GM13977 (cell line): ENCODE data around the gene EXOC3L4.
A peak's percentile ranks its signal among the peaks of the same experiment; 100 is the strongest.

ENCODE experiments used
- DNase-seq: peaks from one replicate; pipeline ENCODE4 v3.0.0; 2012; ENCODE audit warnings: low spot score
- in situ Hi-C: fragments of 300-500 bp; cut with MboI; formaldehyde crosslinking; loops from one replicate; pipeline ENCODE4 v1.12.0; 2022; ENCODE audit warnings: low sequenced_read_pairs, low pct_unique_long_range_greater_than_20kb, mixed read lengths, inconsistent platforms; ENCODE audit not compliant: unreplicated experiment
- TF ChIP-seq, protein P1 (sequence below): IDR thresholded peaks from 2 replicates; pipeline ENCODE4 v1.5.1; 2012; ENCODE audit warnings: mild to moderate bottlenecking, control low read depth; ENCODE audit not compliant: insufficient read depth; ENCODE audit errors: extremely low read depth, missing control alignments

EXOC3L4 gene

DNA sequence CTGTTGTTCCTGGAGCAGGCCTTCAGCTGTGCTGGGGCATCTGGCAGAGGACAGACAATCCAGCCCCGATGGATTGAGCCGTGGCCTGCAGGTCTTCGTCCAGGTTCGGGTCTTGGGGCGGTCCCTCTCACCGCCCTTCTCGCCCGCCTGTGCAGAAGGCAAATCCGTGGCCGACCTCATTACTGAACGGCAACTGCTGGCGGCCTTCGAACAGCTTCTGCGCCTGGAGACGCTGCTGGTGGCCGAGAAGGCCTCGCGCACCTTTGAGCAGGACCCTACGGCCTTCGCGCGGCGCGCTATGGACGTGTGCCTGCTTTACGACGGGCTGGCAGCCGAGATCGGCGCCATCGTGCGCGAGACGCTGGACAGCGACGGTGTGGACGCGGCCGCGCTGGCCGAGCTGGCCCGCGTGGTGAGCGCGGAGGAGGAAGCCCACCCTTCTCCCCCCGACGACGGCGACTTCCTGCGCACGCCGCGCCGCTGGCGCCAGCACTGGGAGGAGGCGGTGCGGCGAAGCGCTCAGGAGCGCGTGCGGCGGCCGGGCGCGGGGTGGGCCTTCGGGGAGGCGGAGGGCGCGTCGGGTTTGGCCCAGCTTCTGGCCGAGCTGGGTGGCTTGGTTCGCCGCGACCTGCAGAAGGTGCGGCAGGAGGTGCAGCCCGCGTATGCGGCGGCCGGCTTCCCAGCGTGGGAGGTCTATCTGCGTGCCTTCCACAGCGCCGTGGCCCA lies 7.6 kb downstream of the EXOC3L4 start:
- TF ChIP-seq, protein P1, sequence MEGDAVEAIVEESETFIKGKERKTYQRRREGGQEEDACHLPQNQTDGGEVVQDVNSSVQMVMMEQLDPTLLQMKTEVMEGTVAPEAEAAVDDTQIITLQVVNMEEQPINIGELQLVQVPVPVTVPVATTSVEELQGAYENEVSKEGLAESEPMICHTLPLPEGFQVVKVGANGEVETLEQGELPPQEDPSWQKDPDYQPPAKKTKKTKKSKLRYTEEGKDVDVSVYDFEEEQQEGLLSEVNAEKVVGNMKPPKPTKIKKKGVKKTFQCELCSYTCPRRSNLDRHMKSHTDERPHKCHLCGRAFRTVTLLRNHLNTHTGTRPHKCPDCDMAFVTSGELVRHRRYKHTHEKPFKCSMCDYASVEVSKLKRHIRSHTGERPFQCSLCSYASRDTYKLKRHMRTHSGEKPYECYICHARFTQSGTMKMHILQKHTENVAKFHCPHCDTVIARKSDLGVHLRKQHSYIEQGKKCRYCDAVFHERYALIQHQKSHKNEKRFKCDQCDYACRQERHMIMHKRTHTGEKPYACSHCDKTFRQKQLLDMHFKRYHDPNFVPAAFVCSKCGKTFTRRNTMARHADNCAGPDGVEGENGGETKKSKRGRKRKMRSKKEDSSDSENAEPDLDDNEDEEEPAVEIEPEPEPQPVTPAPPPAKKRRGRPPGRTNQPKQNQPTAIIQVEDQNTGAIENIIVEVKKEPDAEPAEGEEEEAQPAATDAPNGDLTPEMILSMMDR: no peak
- no peak for DNase-seq
- in situ Hi-C loops: no loop called here

DNA sequence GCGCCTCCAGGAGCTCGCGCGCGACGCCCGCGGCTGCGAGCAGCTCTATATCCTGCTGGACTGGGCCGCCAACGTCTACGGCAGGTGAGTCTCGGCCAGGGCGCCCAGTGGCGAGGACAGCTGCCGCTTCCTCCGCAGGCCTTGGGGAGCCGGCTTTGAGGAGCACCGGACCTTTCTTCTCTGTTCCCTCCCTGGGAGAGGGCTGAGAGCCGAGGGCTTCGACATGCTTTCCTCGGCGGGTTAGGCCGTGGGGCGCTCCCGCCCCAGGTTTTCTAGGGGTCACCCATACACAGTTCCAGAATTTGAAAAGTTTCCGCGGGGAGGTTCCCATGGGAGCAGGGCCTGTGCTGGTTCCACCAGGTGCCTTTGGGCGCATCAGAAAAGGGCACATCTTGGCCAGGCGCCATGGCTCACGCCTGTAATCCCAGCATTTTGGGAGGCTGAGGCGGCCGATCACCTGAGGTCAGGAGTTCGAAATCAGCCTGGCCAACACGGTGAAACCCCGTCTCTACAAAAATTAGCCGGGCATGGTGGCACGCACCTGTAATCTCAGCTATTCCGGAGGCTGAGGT lies 8.2 kb downstream of the EXOC3L4 start:
- DNase-seq: no peak
- in situ Hi-C loops: no loop called here
- TF ChIP-seq, protein P1: no peak

DNA sequence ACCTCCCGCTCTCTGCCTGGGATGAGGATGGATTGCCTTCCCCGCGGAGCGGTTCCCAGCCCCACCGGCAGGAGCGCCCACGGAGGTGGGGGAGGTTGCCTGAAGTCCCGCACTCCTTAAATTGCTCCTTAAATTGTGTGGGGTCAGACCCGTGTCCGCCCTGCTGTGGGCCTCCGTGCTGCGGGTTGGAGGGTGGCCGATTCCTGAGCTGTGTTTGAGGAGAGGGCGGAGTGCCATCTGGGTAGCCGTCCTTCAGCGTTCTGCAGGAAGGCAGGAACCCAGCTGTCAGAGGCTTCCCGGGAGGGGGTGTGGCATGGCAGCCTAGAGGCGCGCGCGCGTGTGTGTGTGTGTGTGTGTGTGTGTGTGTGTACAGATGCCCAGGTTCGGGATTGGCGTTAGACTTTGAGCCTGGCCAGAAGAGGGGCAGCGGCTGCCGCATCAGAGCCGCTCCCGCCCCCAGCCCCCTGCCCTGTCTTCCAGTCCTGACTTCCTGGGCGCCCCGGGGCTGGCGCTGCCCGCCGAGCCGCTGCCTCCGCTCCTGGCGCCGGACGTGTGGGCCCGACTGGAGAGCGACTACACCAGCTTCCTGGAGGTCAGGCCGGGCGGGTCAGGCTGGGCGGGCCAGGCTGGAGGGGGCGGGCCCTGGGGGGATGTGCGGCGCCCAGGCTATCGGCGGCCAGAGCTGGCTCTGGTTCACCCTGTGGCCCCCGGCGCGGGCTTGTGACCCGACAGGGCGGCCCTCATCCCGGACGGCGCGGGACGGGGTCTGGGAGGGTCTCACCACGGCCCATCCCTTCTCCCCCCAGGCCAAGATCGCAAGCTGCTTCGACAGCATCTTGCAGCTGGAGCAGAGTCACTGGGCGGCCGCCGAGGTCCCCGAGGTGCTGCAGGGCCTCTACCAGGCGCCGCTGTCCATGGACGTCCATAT lies 9.2 kb downstream of the EXOC3L4 start:
- in situ Hi-C loops: no loop called here
- TF ChIP-seq, protein P1: no peak
- DNase-seq: no peak

DNA sequence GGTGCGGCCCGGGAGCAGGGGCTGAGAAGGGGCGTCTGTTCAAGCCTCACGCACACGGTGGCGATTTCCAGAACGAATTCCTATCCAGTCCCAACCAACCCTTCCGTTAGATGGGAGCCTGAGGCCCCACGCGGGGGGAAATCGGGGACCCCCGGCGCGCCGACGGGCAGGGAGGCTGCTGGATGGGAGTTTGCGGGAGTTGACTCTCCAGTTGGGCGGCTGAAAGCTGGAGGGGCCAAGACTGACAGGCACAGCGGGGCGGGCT lies 9.8 kb downstream of the EXOC3L4 start:
- TF ChIP-seq, protein P1: no peak
- DNase-seq: no peak
- in situ Hi-C loops: no loop called here

DNA sequence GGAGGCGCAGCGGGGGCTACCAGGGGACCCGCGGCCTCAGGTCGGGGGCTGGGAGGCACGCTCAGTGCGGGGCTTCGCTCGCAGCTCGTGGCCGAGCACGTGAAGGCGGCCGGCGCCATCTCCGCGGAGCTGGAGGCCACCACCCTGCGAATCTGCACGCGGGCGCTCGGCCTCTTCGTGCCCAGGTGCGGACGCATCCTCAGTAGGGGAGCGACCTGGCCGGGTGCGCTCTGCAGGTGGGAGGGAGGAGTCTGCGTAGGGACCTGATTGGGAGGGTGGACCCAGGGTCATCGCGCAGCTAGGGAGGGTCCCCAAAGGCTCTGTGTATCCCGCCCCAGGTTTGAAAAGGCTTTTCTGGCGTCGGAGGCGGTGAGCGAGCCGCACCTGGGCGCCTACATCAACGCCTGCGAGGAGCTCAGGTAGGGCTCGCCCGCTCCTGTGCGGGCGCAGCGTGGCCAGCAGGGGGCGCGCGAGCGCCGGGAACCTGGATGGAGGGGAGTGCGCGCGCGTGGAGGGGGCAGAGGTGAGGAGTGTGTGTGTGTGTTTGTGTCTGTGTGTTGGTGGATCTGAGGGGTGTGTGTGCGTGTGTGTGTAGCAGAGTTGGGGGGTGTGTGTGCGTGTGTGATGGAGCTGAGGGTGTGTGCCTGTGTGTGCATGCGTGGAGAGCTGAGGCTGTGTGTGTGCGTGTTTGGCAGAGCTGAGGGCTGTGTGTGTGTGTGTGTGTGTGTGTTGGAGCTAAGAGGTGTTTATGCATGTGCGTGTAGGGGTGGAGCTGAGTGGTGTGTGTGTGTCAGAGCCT lies 10.3 kb downstream of the EXOC3L4 start:
- in situ Hi-C loops: no loop called here
- TF ChIP-seq, protein P1: peak; percentile 99
- DNase-seq: peak; percentile 94

DNA sequence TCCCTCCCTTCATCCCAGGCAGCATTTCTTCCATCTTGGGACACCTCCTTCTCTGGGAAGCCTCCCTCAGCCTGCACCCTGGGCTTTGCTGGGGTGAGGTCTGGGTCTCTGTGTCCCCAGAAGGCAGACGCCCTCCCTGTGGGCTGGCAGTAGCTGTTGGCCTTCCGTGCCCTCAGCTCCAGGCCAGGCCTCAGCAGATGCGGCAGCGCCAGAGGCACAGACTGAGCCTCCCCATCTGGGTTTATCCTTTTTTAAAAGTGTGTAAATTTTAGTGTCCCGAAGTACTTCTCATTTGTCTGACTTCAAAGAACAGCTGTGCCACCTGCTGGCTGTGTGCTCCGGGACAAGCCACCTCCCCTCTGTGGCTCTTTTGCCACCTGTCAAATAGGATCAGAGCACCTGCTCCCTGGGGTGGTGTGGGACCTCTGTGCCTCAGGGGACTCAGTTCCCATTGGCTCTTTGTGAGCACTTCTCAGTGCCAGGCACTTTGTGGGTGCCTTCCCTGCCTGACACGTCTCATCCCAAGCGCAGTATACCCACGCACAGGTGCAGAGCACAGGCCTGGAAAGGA lies 11.1 kb downstream of the EXOC3L4 start:
- TF ChIP-seq, protein P1: peak; percentile 40
- DNase-seq: peak; percentile 77
- in situ Hi-C loops: no loop called here
